Umbilical cord (tissue), 2 donors: ENCODE results near the gene KIF21A. TPM values are rescaled to one million over a fixed set of nuclear protein-coding genes. Genes with fewer than 3 reads are reported as not detected.

Experiments used
- DNase-seq: peaks from one replicate; pipeline ENCODE4 v3.0.0-alpha.2; 2015; ENCODE audit warnings: low spot score
- total RNA-seq: library from RNA; depleted of rRNA; stranded (reverse); fragments of >200 nt; gene quantifications from one replicate; pipeline ENCODE4 v1.2.3, GENCODE V29; 2014; ENCODE audit warnings: low replicate concordance; ENCODE audit not compliant: insufficient read depth

Gene KIF21A
- total RNA-seq, 1 donor from 2014 or later = 6.7 TPM

DNA sequence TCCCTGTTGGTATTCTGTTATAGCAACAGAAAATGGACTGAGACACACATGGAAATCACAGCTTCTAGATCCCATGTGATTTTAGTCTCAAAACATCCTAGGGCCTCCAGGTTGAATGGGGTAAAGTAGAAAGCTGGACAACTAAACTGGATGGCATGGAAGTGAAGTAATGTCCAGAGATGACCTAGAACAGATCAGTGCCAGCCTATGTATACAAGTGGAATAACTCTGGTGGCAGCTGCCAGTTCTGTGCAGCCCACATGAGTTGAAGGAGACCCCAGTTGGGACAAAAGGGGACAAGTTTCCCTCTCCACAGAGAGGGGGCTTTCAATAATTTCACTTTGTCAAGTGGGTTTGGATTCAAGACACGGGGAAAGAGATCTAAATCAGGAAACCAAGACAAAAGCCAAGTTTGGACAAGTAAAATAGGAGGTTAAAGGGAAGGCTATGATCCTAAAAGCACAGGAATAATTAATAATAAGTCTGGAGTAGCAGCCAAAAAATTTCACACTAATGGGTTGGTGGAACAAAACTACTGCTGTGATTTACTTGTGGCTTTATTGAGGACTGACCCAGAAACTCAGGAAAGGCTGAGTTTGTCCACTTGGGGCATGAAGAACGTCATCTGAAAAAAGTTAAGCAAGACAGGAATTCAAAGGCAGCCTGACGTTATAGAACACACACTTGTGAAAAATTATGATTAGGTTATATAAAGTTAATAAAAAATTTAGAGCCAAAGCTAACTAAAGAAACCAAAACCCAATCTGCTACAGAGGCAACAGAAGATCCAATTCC lies 11.7 kb downstream of the KIF21A start:
- no peak for DNase-seq

DNA sequence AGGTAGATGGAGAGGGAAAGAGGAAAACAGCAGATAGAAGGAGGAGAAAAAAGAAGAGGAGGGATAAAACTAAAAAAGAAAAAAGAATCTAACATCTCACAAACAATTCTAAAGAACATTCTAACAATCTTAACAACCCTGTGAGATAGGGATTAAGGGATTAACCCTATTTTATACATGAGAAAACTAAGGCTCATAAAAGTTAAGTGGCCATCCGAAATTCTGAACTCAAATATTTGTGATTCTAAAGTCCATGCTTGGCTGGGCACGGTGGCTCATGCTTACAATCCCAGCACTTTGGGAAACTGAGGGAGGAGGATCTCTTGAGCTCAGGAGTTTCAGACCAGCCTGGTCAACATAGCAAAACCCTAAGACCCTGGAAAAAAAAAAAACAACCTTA lies 13.1 kb downstream of the KIF21A start:
- DNase-seq = no peak

DNA sequence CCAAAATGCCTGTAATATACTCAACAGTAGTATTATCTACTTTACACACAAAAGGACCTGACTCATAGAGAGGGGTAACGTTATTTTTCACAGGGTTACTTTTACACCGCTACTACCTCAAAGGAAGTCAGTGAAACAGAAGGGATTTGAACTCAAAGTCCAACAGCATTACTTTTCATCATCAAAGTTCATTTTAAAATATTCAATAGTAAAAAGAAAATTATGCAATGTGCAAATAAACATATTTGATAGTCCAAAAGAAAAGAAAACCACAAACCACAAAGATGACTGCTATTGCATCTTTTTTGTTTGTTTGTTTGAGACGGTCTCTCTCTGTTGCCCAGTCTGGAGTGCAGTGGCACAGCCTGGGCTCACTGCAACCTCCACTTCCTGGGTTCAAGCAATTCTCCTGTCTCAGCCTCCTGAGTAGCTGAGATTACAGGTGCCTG lies 15.5 kb downstream of the KIF21A start:
- DNase-seq = no peak

DNA sequence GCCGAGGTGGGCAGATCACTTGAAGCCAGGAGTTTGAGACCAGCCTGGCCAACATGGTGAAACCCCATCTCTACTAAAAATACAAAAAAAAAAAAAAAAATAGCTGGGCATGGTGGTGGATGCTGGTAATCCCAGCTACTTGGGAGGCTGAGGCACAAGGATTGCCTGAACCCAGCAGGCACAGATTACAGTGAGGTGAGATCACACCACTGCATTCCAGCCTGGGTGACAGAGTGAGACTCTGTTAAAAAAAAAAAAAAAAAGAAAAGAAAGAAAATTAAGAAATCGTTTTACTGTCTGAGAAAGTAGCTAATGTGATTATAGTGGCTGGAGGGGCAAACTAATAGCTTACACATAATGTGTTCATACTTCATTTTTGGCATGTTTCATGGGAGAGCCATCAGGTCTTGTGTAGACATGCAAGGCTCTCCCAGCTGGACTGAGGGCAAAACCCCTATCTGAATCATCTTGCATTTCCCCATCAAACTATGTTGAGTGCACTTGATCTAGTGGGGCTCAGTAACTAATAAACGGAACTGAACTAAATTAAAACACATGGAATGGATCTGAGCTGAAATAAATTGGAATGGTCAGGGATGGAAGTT lies 16.2 kb downstream of the KIF21A start:
- DNase-seq = no peak

DNA sequence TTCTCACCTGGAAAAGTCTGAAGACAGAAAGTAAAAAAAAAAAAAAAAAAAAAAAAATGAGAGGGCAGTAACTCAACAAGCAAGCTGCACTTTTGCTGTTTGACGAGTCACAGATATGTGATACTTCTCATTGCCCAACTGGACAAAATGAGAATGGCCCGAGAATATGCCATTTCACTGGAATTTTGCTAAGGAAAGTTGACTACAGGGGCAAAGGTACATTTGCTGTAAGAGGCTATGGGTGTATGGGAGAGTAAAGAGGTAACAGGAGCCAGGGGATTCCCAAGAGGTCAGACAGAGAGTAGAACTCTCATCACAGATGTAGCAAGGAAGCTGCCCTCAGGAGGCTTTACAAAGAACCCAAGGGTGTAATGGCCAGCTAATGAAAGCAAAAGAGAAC lies 22.9 kb downstream of the KIF21A start:
- no peak for DNase-seq

DNA sequence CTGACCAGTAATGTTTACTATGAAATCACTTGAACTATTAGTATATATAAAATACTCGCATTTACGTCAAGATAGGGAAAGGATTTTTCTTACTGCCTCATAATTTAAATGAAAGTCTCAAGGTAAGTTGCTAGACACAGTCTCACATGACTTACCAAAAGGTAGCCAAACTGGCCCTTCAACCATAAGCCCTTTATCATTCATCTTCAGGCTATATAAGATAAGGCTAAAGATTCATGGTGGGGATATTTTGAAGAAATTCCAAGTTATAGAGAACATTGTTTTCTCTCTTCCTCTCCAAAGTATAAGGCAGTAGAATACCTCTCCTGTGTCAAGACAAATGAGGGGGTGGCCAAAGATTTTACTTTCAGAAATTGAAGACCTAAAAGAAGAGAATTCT lies 23.4 kb downstream of the KIF21A start:
- DNase-seq = no peak

DNA sequence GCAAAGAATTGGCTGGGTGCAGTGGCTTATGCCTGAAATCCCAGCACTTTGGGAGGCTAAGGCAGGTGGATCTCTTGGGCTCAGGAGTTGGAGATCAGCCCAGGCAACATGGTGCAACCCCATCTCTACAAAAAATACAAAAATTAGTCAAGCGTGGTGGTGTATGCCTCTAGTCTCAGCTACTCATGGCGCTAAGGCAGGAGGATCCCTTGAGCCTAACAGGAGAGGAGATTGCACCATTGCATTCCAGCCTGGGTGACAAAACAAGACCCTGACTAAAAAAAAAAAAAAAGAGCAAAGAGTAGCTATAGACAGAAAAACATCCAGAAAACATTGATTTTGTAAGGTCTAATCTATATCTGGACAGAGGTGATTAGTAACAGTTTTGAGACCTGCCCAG lies 25.0 kb downstream of the KIF21A start:
- no peak for DNase-seq

DNA sequence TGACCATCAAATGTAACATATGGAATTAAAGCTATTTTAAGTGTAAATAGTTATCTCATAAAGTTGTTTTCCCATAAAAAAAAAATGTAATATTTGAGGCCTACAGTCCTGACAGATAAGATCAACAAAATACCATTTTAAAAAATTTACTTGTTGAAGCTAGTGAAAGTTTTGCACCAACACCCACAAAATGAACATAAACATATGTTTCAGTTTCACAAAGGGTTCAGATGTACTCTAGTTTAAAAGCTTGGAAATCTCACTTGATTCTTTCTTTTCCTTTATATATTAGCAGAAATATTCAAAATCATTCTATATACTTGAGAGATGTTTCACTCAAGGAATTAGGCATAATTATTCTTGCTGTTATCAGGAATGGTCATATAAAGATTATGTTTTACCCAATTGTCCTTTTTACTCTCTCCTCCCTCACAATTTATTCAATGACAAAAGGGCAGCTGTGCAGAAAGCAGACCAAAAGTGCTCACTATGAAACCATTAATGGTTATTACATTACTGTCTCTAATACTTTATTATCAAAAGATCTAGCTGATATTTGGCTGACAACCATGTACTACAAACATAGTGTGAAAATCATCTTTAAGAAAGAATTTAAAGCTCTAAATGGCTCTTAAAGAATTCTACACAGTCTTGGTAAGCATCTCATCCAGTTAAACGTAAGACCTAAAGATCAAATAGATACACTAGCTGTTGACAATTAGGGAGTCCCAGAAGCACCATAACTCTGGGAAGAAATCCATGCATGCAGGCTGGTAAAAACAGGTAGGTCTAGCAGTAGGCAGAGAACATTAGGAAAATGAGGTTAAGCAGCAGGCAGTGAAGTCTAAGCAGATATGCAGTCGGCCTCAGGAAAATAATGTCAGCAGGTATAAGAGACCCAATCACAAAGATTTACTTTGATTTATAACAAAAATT lies 28.8 kb downstream of the KIF21A start:
- no peak for DNase-seq

DNA sequence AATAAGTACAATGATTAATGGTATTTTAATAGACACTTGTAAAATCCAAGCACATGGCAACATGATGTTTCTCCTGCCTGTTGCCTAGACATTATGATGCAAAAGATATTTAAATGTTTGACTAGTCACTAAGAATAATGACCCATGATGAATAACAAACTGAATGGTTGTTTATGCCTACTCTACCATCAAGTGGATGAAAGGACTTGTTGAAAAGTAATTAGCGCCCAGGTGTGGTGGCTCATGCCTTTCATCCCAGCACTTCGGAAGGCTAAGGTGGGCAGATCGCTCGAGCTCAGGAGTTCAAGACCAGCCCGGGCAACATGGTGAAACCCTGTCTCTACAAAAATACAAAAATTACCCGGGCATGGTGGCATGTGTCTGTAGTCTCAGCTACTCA lies 30.7 kb downstream of the KIF21A start:
- DNase-seq = no peak

DNA sequence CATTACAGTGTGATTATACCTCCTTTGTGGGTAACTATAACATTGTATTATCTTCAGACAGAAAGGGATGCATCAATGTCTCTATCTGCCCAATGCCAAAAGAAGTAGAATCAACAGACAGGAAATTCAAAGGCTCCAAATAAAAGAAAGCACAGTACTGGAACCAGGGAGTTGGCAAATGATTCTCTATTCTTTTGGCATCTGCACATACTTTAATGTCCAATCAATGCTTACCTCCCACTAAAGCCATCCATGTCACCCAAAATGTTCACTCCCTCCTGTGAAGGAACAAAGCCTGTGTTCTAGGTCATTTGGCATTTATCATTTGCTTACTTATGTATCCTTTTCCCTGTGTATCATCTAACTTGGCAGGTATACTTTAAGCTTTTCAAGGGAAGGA lies 36.7 kb downstream of the KIF21A start:
- DNase-seq = no peak

DNA sequence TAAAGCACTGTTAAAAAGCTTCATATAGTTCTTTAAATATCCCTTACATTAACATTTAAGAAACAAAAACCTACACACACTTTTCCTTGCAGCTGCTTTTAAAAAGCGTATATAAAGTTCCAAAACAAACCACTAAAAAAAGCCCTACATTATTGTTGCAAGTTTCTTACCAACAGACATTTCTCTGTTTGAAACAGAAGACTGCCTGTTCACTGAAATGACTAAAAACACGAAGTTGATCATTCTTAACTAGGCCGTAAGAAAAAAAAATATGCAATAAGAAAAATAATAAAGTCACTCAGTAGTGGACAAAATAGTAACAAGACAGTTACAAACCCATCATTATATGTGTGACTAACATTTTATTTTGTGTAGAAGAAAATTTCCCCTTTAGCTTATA lies 37.3 kb downstream of the KIF21A start:
- no peak for DNase-seq

DNA sequence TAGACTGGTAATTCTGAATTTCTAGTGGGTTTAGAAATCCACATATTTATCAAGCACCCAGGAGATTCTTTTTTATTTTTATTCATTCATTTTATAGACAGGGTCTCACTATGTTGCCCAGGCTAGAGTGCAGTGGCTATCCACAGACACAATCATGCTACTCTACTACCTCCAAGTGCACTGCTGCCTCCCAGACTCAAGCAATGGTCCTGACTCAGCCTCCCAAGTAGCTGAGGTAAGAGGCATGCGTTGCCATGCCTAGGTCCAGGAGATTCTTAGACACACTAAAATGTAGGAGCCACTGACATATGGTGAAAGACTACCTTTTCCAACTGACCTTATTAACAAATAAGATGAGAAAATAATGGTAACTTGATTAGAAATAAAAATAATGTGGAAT lies 38.9 kb downstream of the KIF21A start:
- DNase-seq = no peak

DNA sequence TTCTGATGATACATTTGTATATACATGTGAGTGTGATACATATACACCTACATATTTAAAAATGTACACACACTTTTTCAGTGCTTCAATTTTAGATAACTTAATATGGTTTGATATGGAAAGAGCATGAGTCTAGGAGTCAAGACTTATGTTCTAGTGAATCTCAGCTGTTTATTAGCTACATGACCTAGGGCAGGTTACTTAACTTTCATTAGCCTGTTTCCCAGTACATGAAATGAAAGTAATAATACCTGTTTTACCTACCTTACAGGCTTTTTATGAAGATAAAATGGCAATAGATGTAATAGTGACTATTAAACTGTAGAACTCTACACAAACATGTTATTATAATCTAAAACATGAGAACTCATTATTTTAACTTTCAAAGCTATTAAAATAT lies 39.5 kb downstream of the KIF21A start:
- DNase-seq = no peak

DNA sequence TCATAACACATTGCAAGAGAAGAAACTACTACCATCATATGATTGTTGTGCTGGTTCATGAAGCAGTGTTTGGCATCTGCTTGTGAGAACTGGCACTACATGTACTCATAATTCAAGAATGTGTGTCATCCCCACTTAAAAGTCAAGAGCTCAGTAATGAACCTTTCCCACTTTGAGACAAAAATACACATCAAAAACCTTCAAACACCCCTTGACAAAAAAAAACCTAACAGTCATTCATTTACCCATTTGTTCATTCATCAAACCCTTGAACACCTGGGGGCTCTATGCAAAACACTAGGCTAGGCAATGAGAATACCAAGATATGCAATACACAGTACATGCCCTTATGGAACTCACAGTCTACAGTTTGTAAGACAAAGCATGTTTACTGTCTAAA lies 40.0 kb downstream of the KIF21A start:
- DNase-seq = no peak

DNA sequence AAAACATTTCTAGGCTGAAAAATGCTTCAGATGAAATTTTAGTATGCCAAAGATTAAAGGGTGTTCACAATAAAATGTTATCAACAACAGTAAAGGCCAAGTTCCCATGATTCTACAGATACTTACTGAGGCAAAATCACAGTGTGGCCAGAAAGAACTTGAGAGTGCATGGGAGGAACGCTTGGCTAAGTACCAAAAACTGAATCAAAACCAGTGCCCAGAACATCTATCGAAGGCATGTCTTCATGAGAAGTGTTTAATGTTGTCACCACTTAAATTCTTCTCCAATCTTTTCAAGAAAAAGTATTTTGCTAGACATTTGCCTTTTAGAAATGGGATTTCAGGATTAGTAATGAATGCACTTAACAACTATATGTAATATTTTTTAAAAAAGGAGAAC lies 41.5 kb downstream of the KIF21A start:
- peak; percentile 61 for DNase-seq

DNA sequence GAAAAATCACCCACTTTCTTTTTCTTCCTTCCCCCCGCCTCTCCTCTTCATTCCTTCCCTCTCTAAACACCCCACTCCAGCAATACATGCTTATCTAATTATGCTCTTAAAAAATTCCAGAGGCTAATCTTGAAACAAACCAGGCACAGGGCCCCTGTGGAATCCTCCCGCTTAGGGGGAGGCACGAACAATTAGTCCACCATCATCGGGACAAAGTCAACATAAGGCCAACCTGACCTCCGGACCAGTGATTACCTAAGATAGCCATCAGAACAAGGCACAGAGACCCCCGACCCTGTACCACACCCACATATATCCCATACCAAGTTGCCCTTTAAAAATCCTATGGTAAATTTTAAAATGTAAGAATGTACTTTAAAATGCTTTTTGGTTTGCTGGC lies 47.1 kb downstream of the KIF21A start:
- DNase-seq = peak; percentile 44

DNA sequence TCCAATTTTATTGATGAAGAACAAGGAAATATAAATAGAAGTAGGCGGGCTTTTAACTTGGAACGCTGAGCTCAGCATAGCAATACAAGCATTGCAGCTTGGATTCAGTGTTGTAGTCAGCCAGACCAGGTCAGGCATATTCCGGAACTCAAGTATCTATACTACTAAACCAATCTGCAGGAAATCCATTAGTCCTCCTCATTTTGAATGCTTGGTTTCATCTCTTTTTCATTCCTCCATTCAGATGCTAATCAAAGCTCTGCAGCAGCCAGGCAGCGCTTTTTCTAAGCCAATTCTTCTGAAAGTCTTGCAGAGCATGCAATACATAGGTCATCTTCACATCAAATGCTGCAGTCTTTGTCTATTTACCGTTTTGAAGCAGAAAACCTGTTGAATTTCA lies 49.0 kb downstream of the KIF21A start:
- no peak for DNase-seq

DNA sequence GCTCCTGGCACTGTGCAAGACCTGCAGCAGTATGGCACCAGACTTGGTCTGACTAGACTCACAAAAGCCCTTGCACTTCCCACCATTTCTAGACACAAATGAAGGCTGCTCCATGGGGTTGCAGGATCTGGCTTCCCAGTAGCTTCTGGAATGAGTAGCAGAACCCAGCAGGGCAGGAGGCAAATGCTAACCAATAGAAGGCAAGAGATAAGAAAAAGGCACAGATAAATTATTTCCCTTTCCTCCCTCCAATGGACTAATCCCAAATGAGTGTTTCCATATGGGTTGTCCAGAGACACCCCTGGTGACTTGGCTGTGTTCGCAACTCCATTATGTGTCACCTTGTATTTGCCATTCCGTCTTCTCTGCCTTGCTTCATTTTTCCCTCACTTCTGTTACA lies 49.7 kb downstream of the KIF21A start:
- peak; percentile 9 for DNase-seq

DNA sequence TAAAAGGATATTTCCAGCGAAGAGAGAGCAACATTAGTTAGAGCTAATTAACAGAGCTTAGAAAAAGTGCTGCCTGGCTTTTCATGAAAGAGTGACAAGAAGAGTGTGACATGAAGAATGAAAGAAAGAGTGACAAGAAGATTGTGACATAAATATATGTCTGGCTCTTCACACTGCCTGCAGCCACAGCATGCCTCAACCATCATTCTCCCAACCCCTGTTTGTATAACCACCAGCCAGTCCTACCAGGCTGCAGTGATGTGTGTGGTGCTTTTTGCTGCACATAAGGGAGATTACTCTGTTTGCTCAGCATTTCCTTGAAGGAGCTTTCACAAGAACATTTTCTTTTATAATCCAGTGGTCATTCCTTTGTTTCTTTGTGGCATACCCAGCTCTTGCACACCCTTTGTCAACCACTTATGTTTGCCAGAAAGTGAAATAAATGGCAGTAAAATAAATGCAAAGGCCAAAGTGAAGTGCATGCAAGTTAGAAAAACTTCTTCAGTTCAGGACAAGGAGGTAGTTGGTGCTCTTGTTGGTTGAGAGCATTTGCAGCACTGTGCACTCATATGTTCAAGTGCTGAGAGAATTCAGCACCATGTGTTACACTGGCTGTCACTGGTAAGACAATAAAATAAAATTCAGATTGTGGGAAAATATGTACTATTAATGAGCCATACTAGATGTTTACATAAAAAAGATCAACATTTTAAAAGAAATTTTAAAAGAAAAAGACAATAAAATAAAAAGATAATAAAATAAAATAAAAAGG lies 50.6 kb downstream of the KIF21A start:
- DNase-seq = no peak

DNA sequence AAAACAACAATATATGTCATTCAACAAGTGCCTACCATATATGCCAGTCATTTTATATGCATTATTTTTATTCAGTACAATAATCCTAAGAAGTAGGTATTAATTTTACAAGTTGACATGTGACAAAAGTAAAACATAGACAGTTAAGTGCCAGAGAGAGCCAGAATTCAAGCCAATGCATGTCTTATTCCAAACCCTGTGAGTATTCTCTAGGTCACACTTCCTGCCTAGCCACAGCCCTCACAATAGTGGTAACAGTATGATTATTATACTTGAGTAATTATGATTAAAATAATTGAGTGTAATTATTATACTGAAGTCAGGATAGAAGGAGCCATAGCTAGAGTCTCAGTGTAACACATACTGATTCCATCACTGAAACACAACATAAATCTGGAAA lies 52.2 kb downstream of the KIF21A start:
- no peak for DNase-seq

DNA sequence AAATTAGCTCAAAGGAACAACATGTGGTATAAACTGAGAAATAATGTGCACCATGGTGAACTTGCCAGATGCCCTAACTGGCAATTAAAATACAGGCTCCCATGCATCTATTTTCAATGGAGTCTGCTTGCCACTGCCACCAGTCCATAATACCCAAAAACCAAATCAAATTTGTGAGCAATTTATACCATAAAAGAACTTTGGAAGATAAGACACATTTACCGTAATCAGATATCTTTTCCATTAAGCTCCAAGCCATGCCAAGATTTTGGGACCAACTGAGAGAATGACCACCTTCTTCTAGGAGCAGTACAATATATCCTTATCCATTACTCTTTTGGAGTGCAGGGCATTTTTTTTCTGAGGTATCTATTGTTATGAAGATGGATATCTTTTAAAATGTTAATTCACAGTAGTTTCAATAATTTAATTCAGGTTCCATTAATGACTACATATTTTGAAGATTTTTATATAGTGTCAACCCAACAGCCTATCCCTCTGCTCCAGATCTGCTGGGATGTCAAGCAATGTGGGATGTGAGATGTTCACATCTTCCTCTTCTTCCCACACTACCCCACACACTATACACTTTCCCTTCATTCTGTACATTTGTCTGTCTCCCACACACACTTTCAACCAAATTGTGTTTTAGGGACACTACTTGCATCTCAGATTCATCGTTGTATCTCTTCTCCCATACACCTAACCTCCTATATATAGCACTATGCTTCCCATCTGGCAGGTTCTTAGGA lies 53.3 kb downstream of the KIF21A start:
- DNase-seq = no peak
